HFFc6 (cell line): ENCODE results near the gene PTPRK. TPM values are rescaled to one million over a fixed set of nuclear protein-coding genes. Genes with fewer than 3 reads are reported as not detected.

Experiments
- DNase-seq: peaks from one replicate; pipeline ENCODE4 v3.0.0-alpha.2; 2018
- H3K27ac Mint-ChIP-seq: 2 replicates; pipeline ENCODE4 v1.8.0; 2020; ENCODE audit warnings: mild to moderate bottlenecking, mixed read lengths
- H3K27me3 Mint-ChIP-seq: 2 replicates; pipeline ENCODE4 v1.8.0; 2021; ENCODE audit warnings: mild to moderate bottlenecking, moderate library complexity, mixed read lengths; ENCODE audit not compliant: insufficient read depth
- H3K36me3 Mint-ChIP-seq: 2 replicates; pipeline ENCODE4 v1.8.0; 2021; ENCODE audit warnings: low read depth, mixed read lengths
- H3K4me1 Mint-ChIP-seq: 2 replicates; pipeline ENCODE4 v1.8.0; 2020; ENCODE audit warnings: low read depth, mixed read lengths
- H3K4me3 Mint-ChIP-seq: 2 replicates; pipeline ENCODE4 v1.8.0; 2020; ENCODE audit warnings: mild to moderate bottlenecking, moderate library complexity, mixed read lengths
- H3K9me3 Mint-ChIP-seq: 2 replicates; pipeline ENCODE4 v1.8.0; 2020; ENCODE audit warnings: mild to moderate bottlenecking, mixed read lengths
- CTCF ChIP-seq: fragments of 200-600 bp; sonication (generic); IDR thresholded peaks from 2 replicates; pipeline ENCODE4 v1.5.0; 2021; ENCODE audit warnings: antibody characterized with exemption, mild to moderate bottlenecking
- total RNA-seq, 6 experiments: library from RNA; stranded (reverse); fragmentation: NEBNext Ultra II Directional; extraction: Animal tissue kit (Norgen Biotek cat#: 25700); gene quantifications; 2 replicates in 1 of 6; 3 replicates in 5 of 6; pipeline ENCODE4 v1.2.3, GENCODE V29; 2021

PTPRK gene
- total RNA-seq, 6 experiments from 2014 or later = 92.8 to 104 (median 97.3) TPM

- H3K27me3 Mint-ChIP-seq = no peaks in the 10 kb centered on the region
- no peaks in the 10 kb centered on the region for H3K9me3 Mint-ChIP-seq
- no peak for TF ChIP-seq CTCF
- peaks cover 74% of the 10 kb centered on the region for H3K4me1 Mint-ChIP-seq
- no peak overlapping the region for H3K4me3 Mint-ChIP-seq
- no peak for DNase-seq
- peaks cover 4% of the 10 kb centered on the region; the same call in 1 of the 2 replicates for H3K36me3 Mint-ChIP-seq
- H3K27ac Mint-ChIP-seq = no peak overlapping the region
Measured at GRCh38 chr6:128504003-128504654, 16.3 kb downstream of the PTPRK start.

GRCh38 chr6:128500749-128501600 is 19.4 kb downstream of the PTPRK start:
- H3K9me3 Mint-ChIP-seq = no peaks in the 10 kb centered on the region
- no peaks in the 10 kb centered on the region for H3K27me3 Mint-ChIP-seq
- H3K27ac Mint-ChIP-seq = no peak overlapping the region
- peaks cover 64% of the 10 kb centered on the region for H3K4me1 Mint-ChIP-seq
- H3K36me3 Mint-ChIP-seq = peaks cover 4% of the 10 kb centered on the region; the same call in 1 of the 2 replicates
- DNase-seq = no peak
- TF ChIP-seq CTCF = no peak
- no peak overlapping the region for H3K4me3 Mint-ChIP-seq

GRCh38 chr6:128500014-128500413 is 20.4 kb downstream of the PTPRK start:
- H3K27ac Mint-ChIP-seq = peak overlapping the region; percentile 8; the same call in 1 of the 2 replicates
- H3K36me3 Mint-ChIP-seq = peaks cover 4% of the 10 kb centered on the region; the same call in 1 of the 2 replicates
- no peaks in the 10 kb centered on the region; the same call in 1 of the 2 replicates for H3K27me3 Mint-ChIP-seq
- no peak overlapping the region for H3K4me3 Mint-ChIP-seq
- H3K9me3 Mint-ChIP-seq = no peaks in the 10 kb centered on the region
- no peak for DNase-seq
- peaks cover 60% of the 10 kb centered on the region for H3K4me1 Mint-ChIP-seq
- no peak for TF ChIP-seq CTCF

- no peak for TF ChIP-seq CTCF
- Mint-ChIP-seq H3K4me1 (peaks cover 59% of the 10 kb centered on the region), H3K27ac (no peak overlapping the region)
Measured at GRCh38 chr6:128499079-128499731, 21.2 kb downstream of the PTPRK start.

GRCh38 chr6:128498234-128498633 is 22.2 kb downstream of the PTPRK start:
- Mint-ChIP-seq H3K27me3 (no peaks in the 10 kb centered on the region; the same call in 1 of the 2 replicates), H3K4me1 (peaks cover 56% of the 10 kb centered on the region), H3K36me3 (peaks cover 10% of the 10 kb centered on the region), H3K9me3 (no peaks in the 10 kb centered on the region), H3K27ac (no peak overlapping the region), H3K4me3 (no peak overlapping the region)
- no peak for TF ChIP-seq CTCF
- DNase-seq = no peak

More at GRCh38 chr6:128499079-128499731, 21.2 kb downstream of the PTPRK start:
- no peak for DNase-seq
- Mint-ChIP-seq H3K36me3 (peaks cover 5% of the 10 kb centered on the region; the same call in 1 of the 2 replicates), H3K27me3 (no peaks in the 10 kb centered on the region; the same call in 1 of the 2 replicates), H3K4me3 (no peak overlapping the region), H3K9me3 (no peaks in the 10 kb centered on the region)
